Measurements from ENCODE around the gene GRWD1. TPM values are rescaled to one million over a fixed set of nuclear protein-coding genes. Genes with fewer than 3 reads are reported as not detected.

Gene GRWD1
- total and polyA plus RNA-seq, 2 of the 13 experiments (the other 11 are each of a cell fraction or from before 2014, with no cell fraction given): 10.8 to 46.6 TPM

DNA sequence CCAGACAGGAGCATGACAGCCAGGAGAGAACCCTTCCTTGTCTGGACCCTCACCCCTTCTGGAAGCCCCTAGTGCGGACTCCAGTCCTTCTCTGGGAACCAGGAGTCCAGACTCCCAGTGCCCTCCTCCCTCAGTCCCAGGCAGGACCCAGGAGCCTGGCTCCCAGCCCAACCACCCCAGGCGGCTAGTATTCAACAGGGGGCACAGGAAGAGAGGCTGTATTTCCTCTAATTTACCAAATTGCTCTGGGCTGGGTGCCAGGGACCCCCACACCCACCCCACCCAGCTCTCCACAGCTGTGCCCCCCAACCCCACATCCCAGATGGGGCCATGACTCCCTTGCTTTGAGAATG, 49.0 kb upstream of the GRWD1 start:
- Histone ChIP-seq H3K9me3 (ENCODE audit: low read length) (no peaks in the 10 kb centered on the region), H3K79me2 (ENCODE audit: insufficient read depth, low read length) (no peaks in the 10 kb centered on the region), H3K27me3 (ENCODE audit: control insufficient read depth in 1 of 2, insufficient read depth in 2 of 2, low read length in 2 of 2) (peaks cover 11 to 52% of the 10 kb centered on the region in 2 experiments), H3K9ac (ENCODE audit: insufficient read depth, low read depth, low read length) (no peak overlapping the region), H3K4me3 (replicated peaks in 1 of 3; ENCODE audit: insufficient read depth in 1 of 3, low read depth in 2 of 3, low read length in 3 of 3) (no peak overlapping the region), H4K20me1 (ENCODE audit: insufficient read depth, low read length) (no peaks in the 10 kb centered on the region), H2AFZ (ENCODE audit: low read length) (no peak overlapping the region), H3K27ac (ENCODE audit: extremely low read length, insufficient read depth, low read length) (no peak overlapping the region), H3K36me3 (replicated peaks in 1 of 2; ENCODE audit: control insufficient read depth in 1 of 2, insufficient read depth in 2 of 2, low read length in 2 of 2) (no peaks in the 10 kb centered on the region), H3K4me2 (ENCODE audit: low read depth, low read length) (no peak overlapping the region), H3K4me1 (ENCODE audit: insufficient read depth, low read length) (peaks cover 79% of the 10 kb centered on the region)
- in situ Hi-C loops (cut with HindIII; ENCODE audit: extremely low pct_ligation_motif_present, low pct_unique_long_range_greater_than_20kb) (no loop called here), intact Hi-C loops (cut with micrococcal nuclease; ENCODE audit: unreplicated experiment) (no loop called here)
- no TSS peak for BruUV-seq (replicated peaks)
- TF ChIP-seq POLR2A (IDR thresholded peaks at IDR 0.05; ENCODE audit: insufficient read depth in 1 of 2, low read depth in 2 of 2, low read length in 2 of 2) (0 out of 4 replicates have a peak, but pooled peaks of 1 of the 2 experiments have one; percentile 11), PAF1 (CRISPR knock-in tag; IDR thresholded peaks at IDR 0.05) (no peak)
- DNase-seq (ENCODE audit: low spot score) (no peak), FAIRE-seq (no peak), ATAC-seq (no peak)
- no CpG with 5 or more reads among the region's 2 CpGs for WGBS (ENCODE audit: low lambda C conversion rate)
- ChIA-PET CTCF (ENCODE audit: low intra/inter-chr PET ratio, low total read pairs) (no interaction called here), POLR2A (no interaction called here)

DNA sequence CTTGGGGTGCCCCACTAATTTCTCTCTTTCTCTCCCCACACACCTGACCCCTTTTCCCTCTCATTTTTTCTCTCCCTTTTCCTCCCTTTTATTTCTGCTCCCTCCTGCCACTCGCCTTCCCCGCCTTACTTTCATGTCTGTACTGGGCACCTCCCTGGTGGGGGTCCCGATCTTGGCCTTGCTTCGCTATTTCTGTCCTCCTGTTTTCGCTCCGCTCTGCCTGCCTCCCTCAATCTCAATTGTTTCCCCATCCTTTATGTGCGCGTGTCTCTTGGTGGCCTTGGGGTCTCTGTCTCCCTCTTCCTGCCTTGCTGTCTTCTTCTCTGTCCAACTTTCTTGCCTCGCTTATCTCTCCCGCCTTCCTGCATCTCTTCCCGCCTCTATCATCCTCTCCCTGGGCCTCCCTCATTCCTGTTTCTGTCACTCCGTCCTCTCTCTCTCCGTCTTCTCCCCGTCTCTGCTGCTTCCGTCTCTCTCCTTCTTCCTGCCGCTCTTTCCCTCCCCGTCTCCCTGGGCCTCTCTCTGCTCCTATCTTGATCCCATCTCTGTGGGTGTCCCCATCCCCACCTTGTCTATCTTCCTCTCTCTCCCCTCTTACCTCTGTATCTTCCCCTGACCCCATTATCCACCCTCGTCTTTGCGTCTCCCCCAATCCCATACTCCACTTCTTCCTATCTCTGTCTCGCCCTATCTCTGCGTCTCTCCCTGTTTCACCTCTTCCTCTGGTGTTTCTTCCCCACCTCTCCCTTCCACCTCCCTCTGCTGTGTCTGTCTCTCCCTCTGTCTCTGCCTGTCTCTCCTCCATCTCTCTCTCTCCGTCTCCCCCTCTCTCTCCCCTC, 48.3 kb upstream of the GRWD1 start:
- peaks cover 11 to 51% of the 10 kb centered on the region in 2 experiments for H3K27me3 ChIP-seq (ENCODE audit: control insufficient read depth in 1 of 2, insufficient read depth in 2 of 2, low read length in 2 of 2)
- BruUV-seq (replicated peaks): no TSS peak
- FAIRE-seq (no peak), ATAC-seq (no peak), DNase-seq (ENCODE audit: low spot score) (no peak)
- H3K4me3 ChIP-seq (replicated peaks in 1 of 3; ENCODE audit: insufficient read depth in 1 of 3, low read depth in 2 of 3, low read length in 3 of 3): peak overlapping the region; percentile 38 to 69 (median 40)
- H3K4me2 ChIP-seq (ENCODE audit: low read depth, low read length): peak overlapping the region; percentile 81
- no peak overlapping the region for H2AFZ ChIP-seq (ENCODE audit: low read length)
- TF ChIP-seq ARHGAP35 (CRISPR knock-in tag; IDR thresholded peaks at IDR 0.05; ENCODE audit: borderline replicate concordance) (no peak), EZH2 (conservative IDR thresholded peaks at IDR 0.05; ENCODE audit: low read depth, low read length) (peak; percentile 65; the same call in 1 of the 2 replicates), FOXP1 (IDR thresholded peaks at IDR 0.05) (0 out of 2 replicates have a peak, but pooled peaks have one; percentile 5), FOXP1 (CRISPR knock-in tag; IDR thresholded peaks at IDR 0.05) (no peak), SAP130 (CRISPR knock-in tag; IDR thresholded peaks at IDR 0.05; ENCODE audit: low read depth) (no peak)
- POLR2A ChIA-PET: no interaction called here
- in situ Hi-C loops (cut with HindIII; ENCODE audit: extremely low pct_ligation_motif_present, low pct_unique_long_range_greater_than_20kb): no loop called here
- no peaks in the 10 kb centered on the region for H3K79me2 ChIP-seq (ENCODE audit: insufficient read depth, low read length)
- no peaks in the 10 kb centered on the region for H3K36me3 ChIP-seq (replicated peaks in 1 of 2; ENCODE audit: control insufficient read depth in 1 of 2, insufficient read depth in 2 of 2, low read length in 2 of 2)
- H3K27ac ChIP-seq (ENCODE audit: extremely low read length, insufficient read depth, low read length): no peak overlapping the region
- CTCF ChIA-PET (ENCODE audit: low intra/inter-chr PET ratio, low total read pairs): no interaction called here
- H3K9me3 ChIP-seq (ENCODE audit: low read length): no peaks in the 10 kb centered on the region
- WGBS (ENCODE audit: low lambda C conversion rate): 54% methylated on average over 22 of the region's 22 CpGs
- no peaks in the 10 kb centered on the region for H4K20me1 ChIP-seq (ENCODE audit: insufficient read depth, low read length)
- H3K9ac ChIP-seq (ENCODE audit: insufficient read depth, low read depth, low read length): peak overlapping the region; percentile 49
- intact Hi-C loops (cut with micrococcal nuclease; ENCODE audit: unreplicated experiment): no loop called here
- H3K4me1 ChIP-seq (ENCODE audit: insufficient read depth, low read length): peaks cover 73% of the 10 kb centered on the region

Data from HepG2 (cell line).